GM12891 (cell line): ENCODE results near the gene PPM1F.

ENCODE experiments used
- PAX5 ChIP-seq: IDR thresholded peaks from 2 replicates; pipeline ENCODE4 v1.6.1; 2011; ENCODE audit warnings: low read length, moderate library complexity, mild to moderate bottlenecking; ENCODE audit not compliant: insufficient read depth, severe bottlenecking
- POLR2A ChIP-seq: IDR thresholded peaks from 2 replicates; pipeline ENCODE4 v1.6.1; 2011; ENCODE audit warnings: low read depth, low read length, control low read depth
- POLR2AphosphoS5 ChIP-seq: IDR thresholded peaks from 2 replicates; pipeline ENCODE4 v1.6.1; 2011; ENCODE audit warnings: low read depth, low read length, control low read depth
- POU2F2 ChIP-seq: IDR thresholded peaks from 2 replicates; pipeline ENCODE4 v1.6.1; 2011; ENCODE audit warnings: low read depth, mild to moderate bottlenecking, control low read depth, low read length, moderate library complexity
- TAF1 ChIP-seq: IDR thresholded peaks from 2 replicates; pipeline ENCODE4 v1.6.1; 2011; ENCODE audit warnings: low read depth, low read length, control low read depth

DNA sequence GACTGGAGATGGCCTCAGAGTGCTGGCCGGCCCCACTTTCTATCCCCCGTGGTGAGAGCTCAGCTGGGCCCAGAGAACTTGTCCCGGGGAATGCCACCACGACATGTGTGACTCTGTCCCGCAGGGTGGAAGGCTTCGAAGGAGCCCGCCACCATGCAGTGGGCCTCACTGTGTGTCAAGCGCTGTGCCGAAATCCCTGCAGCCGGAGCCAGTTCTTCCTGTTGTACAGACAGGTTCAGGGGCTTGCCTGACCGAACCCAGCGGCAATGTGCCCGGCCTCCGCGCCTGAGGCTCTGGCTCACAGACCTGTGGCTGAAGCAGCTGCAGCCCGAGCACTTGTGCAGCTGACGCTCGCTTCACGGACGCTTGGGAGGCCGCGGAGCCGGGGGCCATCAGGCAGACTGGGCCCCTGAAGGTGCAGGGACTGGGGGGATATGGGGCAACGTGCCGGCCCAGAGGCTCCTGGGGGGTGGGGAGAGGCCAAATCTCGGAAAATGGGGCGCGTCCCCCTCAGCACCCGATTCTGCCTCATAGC is 650 bp downstream of the PPM1F start:
- no peak for TF ChIP-seq TAF1
- no peak for TF ChIP-seq POLR2AphosphoS5
- no peak for TF ChIP-seq POLR2A
- TF ChIP-seq PAX5: no peak
- no peak for TF ChIP-seq POU2F2
